SU-DHL-6 (cell line): ENCODE data around the gene CYB561A3.

Experiments
- H2AFZ ChIP-seq: fragments of 200-600 bp; sonication (generic); 2 replicates; pipeline ENCODE4 v1.6.1; 2014; ENCODE audit warnings: low read depth, mild to moderate bottlenecking, moderate library complexity, mixed read lengths, antibody characterized with exemption, low read length; ENCODE audit not compliant: severe bottlenecking
- H3F3A ChIP-seq: fragments of 200-600 bp; shearing (Covaris generic); 2 replicates; pipeline ENCODE4 v1.6.0; 2016; ENCODE audit warnings: antibody characterized with exemption, mild to moderate bottlenecking; ENCODE audit not compliant: insufficient read depth
- H3K27ac ChIP-seq: fragments of 200-600 bp; sonication (generic); 2 replicates; pipeline ENCODE4 v1.5.1; 2016; ENCODE audit warnings: low read depth, mild to moderate bottlenecking, low read length, moderate library complexity, mixed read lengths
- H3K27me3 ChIP-seq: fragments of 200-600 bp; sonication (generic), shearing (Covaris generic); 2 replicates; pipeline ENCODE4 v1.6.0; 2014; ENCODE audit warnings: mild to moderate bottlenecking, low read length
- H3K36me3 ChIP-seq: fragments of 200-600 bp; sonication (generic); 2 replicates; pipeline ENCODE4 v1.6.1; 2014; ENCODE audit warnings: mild to moderate bottlenecking, low read length, mixed read lengths
- H3K4me2 ChIP-seq: fragments of 300-600, 200-600 bp; shearing (Covaris generic), sonication (generic); 2 replicates; pipeline ENCODE4 v1.6.0; 2014; ENCODE audit warnings: low read length, low read depth, mild to moderate bottlenecking; ENCODE audit not compliant: poor library complexity, severe bottlenecking
- H3K4me3 ChIP-seq: fragments of 200-600 bp; sonication (generic); 2 replicates; pipeline ENCODE4 v1.5.1; 2014; ENCODE audit warnings: antibody characterized with exemption, low read length, mild to moderate bottlenecking, mixed read lengths; ENCODE audit not compliant: insufficient read depth, poor library complexity, severe bottlenecking
- H3K79me2 ChIP-seq: fragments of 200-600 bp; sonication (generic); 2 replicates; pipeline ENCODE4 v1.6.1; 2014; ENCODE audit warnings: mild to moderate bottlenecking, low read length, moderate library complexity; ENCODE audit not compliant: insufficient read depth
- H3K9ac ChIP-seq: fragments of 200-600 bp; sonication (generic); 2 replicates; pipeline ENCODE4 v1.7.0; 2014; ENCODE audit warnings: mild to moderate bottlenecking, low read length
- H3K9me2 ChIP-seq: fragments of 200-600 bp; sonication (generic); replicated peaks from 2 replicates; pipeline ENCODE4 v1.6.1; 2014; ENCODE audit warnings: low read length; ENCODE audit not compliant: insufficient read depth
- H3K9me3 ChIP-seq: fragments of 200-600 bp; sonication (generic); 2 replicates; pipeline ENCODE4 v1.6.1; 2014; ENCODE audit warnings: low read length, mixed read lengths; ENCODE audit not compliant: insufficient read depth
- H4K20me1 ChIP-seq: fragments of 200-600 bp; sonication (generic); 2 replicates; pipeline ENCODE4 v1.6.1; 2014; ENCODE audit warnings: low read depth, mild to moderate bottlenecking, antibody characterized with exemption, low read length, moderate library complexity, mixed read lengths
- EZH2phosphoT487 ChIP-seq: fragments of 200-600 bp; sonication (generic), shearing (Covaris generic); conservative IDR thresholded peaks from 2 replicates; pipeline ENCODE4 v1.6.1; 2018; ENCODE audit warnings: mild to moderate bottlenecking, antibody characterized with exemption, low read length, moderate library complexity, mixed read lengths
- TF ChIP-seq, protein P1 (sequence below): fragments of 200-600 bp; sonication (generic); IDR thresholded peaks from one replicate; pipeline ENCODE4 v1.5.1; 2017; ENCODE audit warnings: antibody characterized with exemption, mild to moderate bottlenecking, low read length, moderate library complexity; ENCODE audit not compliant: insufficient read depth, poor library complexity, severe bottlenecking

The CYB561A3 gene

DNA sequence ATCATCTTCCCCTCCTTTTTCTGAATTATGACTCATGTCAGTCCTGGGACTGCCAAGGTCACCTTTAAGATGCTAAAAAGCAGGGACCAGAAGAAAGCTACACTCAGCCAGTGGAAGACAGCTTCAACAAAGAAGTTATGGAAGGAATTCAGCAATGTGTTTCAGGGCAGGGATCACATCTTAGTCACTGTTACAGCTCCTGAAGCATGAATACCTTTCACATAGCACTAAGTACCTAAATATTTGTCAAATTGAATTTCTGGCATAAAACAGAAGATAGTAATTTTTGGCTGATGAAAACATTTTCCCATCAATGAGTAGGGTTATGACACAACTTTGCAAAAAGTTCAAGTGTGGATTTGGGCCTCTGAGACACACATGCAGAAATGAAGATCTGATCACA is 34.0 kb downstream of the CYB561A3 start:
- H2AFZ ChIP-seq, result no peak overlapping the region
- no peak overlapping the region for H3K27ac ChIP-seq
- no peaks in the 10 kb centered on the region for H3K27me3 ChIP-seq
- H3K79me2 ChIP-seq, result peaks cover 52% of the 10 kb centered on the region
- H3K9ac ChIP-seq, result no peak overlapping the region
- TF ChIP-seq, protein P1, sequence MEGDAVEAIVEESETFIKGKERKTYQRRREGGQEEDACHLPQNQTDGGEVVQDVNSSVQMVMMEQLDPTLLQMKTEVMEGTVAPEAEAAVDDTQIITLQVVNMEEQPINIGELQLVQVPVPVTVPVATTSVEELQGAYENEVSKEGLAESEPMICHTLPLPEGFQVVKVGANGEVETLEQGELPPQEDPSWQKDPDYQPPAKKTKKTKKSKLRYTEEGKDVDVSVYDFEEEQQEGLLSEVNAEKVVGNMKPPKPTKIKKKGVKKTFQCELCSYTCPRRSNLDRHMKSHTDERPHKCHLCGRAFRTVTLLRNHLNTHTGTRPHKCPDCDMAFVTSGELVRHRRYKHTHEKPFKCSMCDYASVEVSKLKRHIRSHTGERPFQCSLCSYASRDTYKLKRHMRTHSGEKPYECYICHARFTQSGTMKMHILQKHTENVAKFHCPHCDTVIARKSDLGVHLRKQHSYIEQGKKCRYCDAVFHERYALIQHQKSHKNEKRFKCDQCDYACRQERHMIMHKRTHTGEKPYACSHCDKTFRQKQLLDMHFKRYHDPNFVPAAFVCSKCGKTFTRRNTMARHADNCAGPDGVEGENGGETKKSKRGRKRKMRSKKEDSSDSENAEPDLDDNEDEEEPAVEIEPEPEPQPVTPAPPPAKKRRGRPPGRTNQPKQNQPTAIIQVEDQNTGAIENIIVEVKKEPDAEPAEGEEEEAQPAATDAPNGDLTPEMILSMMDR, result no peak
- no peak for TF ChIP-seq EZH2phosphoT487
- H3F3A ChIP-seq, result no peaks in the 10 kb centered on the region
- H3K36me3 ChIP-seq, result peaks cover 26% of the 10 kb centered on the region
- H3K4me3 ChIP-seq, result no peak overlapping the region
- H3K9me3 ChIP-seq, result no peaks in the 10 kb centered on the region
- H3K9me2 ChIP-seq, result no peaks in the 10 kb centered on the region
- H4K20me1 ChIP-seq, result peaks cover 17% of the 10 kb centered on the region; the same call in 1 of the 2 replicates
- no peak overlapping the region for H3K4me2 ChIP-seq

DNA sequence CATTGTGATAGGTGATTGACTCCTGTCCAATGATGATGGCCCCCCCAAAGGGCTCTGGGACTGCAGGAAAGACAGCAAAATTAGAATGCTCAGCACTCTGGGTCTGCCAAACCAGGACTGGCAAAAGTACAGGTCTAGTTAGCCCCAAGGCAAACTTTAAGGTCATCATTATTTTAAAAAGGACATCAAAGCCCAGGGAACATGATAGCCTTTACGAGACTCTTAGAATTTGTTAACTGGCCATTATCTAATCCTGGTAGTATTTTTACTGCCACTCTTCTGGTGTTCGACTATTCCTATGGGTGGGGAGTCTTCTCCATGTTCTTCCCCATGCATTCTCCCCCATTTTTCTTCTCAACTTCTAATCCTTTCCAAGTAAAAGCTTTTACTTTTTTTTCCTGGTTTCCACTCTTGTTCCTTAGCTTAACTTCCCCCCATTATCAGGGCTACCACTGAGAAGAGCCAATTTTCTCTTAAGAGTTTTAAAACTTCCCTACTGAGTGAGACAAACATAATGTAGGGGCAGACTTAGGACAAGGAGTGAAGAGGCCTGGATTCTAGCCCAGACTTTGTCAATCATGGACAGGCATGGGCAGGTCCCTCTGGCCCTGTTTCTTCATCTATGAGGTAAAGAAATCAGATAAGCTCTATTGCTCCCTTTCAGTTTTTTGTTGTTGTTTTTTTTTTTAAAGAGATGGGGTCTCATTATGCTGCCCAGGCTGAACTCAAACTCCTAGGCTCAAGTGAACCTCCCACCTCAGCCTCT is 35.9 kb downstream of the CYB561A3 start:
- no peak overlapping the region for H3K27ac ChIP-seq
- H4K20me1 ChIP-seq, result 0 out of 2 replicates have a peak, but pooled peaks cover 4% of the 10 kb centered on the region
- peaks cover 44% of the 10 kb centered on the region for H3K36me3 ChIP-seq
- no peak overlapping the region for H2AFZ ChIP-seq
- TF ChIP-seq, protein P1, result no peak
- no peak for TF ChIP-seq EZH2phosphoT487
- no peak overlapping the region for H3K4me2 ChIP-seq
- H3K79me2 ChIP-seq, result peaks cover 34% of the 10 kb centered on the region
- no peak overlapping the region for H3K4me3 ChIP-seq
- no peaks in the 10 kb centered on the region for H3K9me3 ChIP-seq
- H3K9ac ChIP-seq, result no peak overlapping the region
- H3K27me3 ChIP-seq, result no peaks in the 10 kb centered on the region
- no peaks in the 10 kb centered on the region for H3K9me2 ChIP-seq
- no peaks in the 10 kb centered on the region for H3F3A ChIP-seq

DNA sequence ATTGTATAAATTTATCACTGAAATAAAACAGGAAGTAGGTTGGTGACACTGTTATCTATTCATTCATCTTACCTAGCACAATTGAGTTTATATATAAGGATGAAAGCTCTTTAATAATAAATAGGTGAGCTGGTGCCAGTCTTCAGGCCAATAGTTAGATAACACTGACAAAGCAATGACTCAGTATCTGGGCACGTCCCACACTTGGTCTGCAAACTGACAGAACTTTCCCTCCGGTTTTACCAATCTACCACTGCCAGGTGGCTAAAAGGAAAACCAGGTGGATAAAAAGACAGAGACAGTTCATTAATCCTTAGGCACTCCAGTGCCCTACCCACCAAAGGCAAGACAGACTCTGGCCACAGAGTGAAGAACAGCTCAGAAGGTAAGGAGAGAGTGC is 46.4 kb downstream of the CYB561A3 start:
- H3K36me3 ChIP-seq, result peaks cover 17% of the 10 kb centered on the region; the same call in 1 of the 2 replicates
- no peak overlapping the region for H3K4me2 ChIP-seq
- H3K27ac ChIP-seq, result no peak overlapping the region
- H3F3A ChIP-seq, result no peaks in the 10 kb centered on the region
- no peaks in the 10 kb centered on the region for H3K9me2 ChIP-seq
- no peaks in the 10 kb centered on the region for H3K27me3 ChIP-seq
- H3K79me2 ChIP-seq, result no peaks in the 10 kb centered on the region
- H4K20me1 ChIP-seq, result no peaks in the 10 kb centered on the region
- H2AFZ ChIP-seq, result no peak overlapping the region
- no peaks in the 10 kb centered on the region for H3K9me3 ChIP-seq
- no peak overlapping the region for H3K9ac ChIP-seq
- TF ChIP-seq, protein P1, result no peak
- TF ChIP-seq EZH2phosphoT487, result no peak
- H3K4me3 ChIP-seq, result no peak overlapping the region
